DOHH2 (cell line): ENCODE data around the gene CTAGE6.
"Not testable (repeated sequence)": the region's sequence is repeated elsewhere in the genome, so short reads cannot be mapped to it uniquely, and the experiment has no call there.

Experiments
- CTCF ChIP-seq: fragments of 200-600 bp; sonication (generic); IDR thresholded peaks from one replicate; pipeline ENCODE4 v1.5.1; 2014; ENCODE audit warnings: antibody characterized with exemption, mild to moderate bottlenecking, low read depth, low read length; ENCODE audit not compliant: poor library complexity, severe bottlenecking
- EZH2phosphoT487 ChIP-seq: fragments of 200-600 bp; sonication (generic); IDR thresholded peaks from 2 replicates; pipeline ENCODE4 v1.6.1; 2017; ENCODE audit warnings: borderline replicate concordance, mild to moderate bottlenecking, antibody characterized with exemption, low read length, moderate library complexity, mixed read lengths

- TF ChIP-seq CTCF, EZH2phosphoT487: not testable (repeated sequence)
These were observed 45.7 kb downstream of the CTAGE6 start for GRCh38 chr7:143711727-143712324.
